Activated T-cell treated with anti-CD3 and anti-CD28 coated beads for 4 hours (primary cell): ENCODE measurements around the gene LRIG3.
"Not testable (repeated sequence)": the region's sequence is repeated elsewhere in the genome, so short reads cannot be mapped to it uniquely, and the experiment has no call there.

Experiments used
- DNase-seq: peaks from one replicate; pipeline ENCODE4 v3.0.0-alpha.2; 2020

The LRIG3 gene

GRCh38 chr12:58931518-58931917, 11.2 kb upstream of the LRIG3 start:
- DNase-seq: no peak

GRCh38 chr12:58930770-58931324, 10.5 kb upstream of the LRIG3 start:
- no peak for DNase-seq

- DNase-seq: no peak
These were observed 6.8 kb upstream of the LRIG3 start for GRCh38 chr12:58927120-58927519.

- no peak for DNase-seq
These were observed 6.3 kb upstream of the LRIG3 start for GRCh38 chr12:58926586-58926985.

- DNase-seq: no peak
These were observed 5.4 kb upstream of the LRIG3 start for GRCh38 chr12:58925751-58926150.

- DNase-seq: no peak
These were observed 4.9 kb upstream of the LRIG3 start for GRCh38 chr12:58925111-58925611.

GRCh38 chr12:58924652-58925051, 4.3 kb upstream of the LRIG3 start:
- no peak for DNase-seq

GRCh38 chr12:58923781-58924180, 3.5 kb upstream of the LRIG3 start:
- no peak for DNase-seq

GRCh38 chr12:58922849-58923248, 2.5 kb upstream of the LRIG3 start:
- DNase-seq: no peak

- no peak for DNase-seq
These were observed 907 bp upstream of the LRIG3 start for GRCh38 chr12:58920961-58921861.

- DNase-seq: no peak
These were observed 838 bp downstream of the LRIG3 start for GRCh38 chr12:58919231-58920101.

- DNase-seq: no peak
These were observed 1.8 kb downstream of the LRIG3 start for GRCh38 chr12:58918469-58918844.

- DNase-seq: no peak
These were observed 2.4 kb downstream of the LRIG3 start for GRCh38 chr12:58917699-58918468.

GRCh38 chr12:58916921-58917511, 3.3 kb downstream of the LRIG3 start:
- no peak for DNase-seq

GRCh38 chr12:58916161-58916621, 4.1 kb downstream of the LRIG3 start:
- no peak for DNase-seq

- DNase-seq: no peak
These were observed 4.7 kb downstream of the LRIG3 start for GRCh38 chr12:58915634-58916033.

- no peak for DNase-seq
These were observed 5.3 kb downstream of the LRIG3 start for GRCh38 chr12:58915037-58915436.

GRCh38 chr12:58914457-58914856, 5.8 kb downstream of the LRIG3 start:
- no peak for DNase-seq

- no peak for DNase-seq
These were observed 12.9 kb downstream of the LRIG3 start for GRCh38 chr12:58907391-58907790.

GRCh38 chr12:58906917-58907316, 13.4 kb downstream of the LRIG3 start:
- DNase-seq: no peak

- no peak for DNase-seq
These were observed 14.9 kb downstream of the LRIG3 start for GRCh38 chr12:58905422-58905821.

- not testable (repeated sequence) for DNase-seq
These were observed 17.6 kb downstream of the LRIG3 start for GRCh38 chr12:58902726-58903125.
